HG03095 (cell line): ENCODE results near the gene KIAA0825.

Source experiments
- ATAC-seq: cut with Tn5 transposase; IDR thresholded peaks from one replicate; pipeline ENCODE4 v1.9.1; 2021; ENCODE audit warnings: moderate library complexity; ENCODE audit not compliant: unreplicated experiment

Gene KIAA0825

DNA sequence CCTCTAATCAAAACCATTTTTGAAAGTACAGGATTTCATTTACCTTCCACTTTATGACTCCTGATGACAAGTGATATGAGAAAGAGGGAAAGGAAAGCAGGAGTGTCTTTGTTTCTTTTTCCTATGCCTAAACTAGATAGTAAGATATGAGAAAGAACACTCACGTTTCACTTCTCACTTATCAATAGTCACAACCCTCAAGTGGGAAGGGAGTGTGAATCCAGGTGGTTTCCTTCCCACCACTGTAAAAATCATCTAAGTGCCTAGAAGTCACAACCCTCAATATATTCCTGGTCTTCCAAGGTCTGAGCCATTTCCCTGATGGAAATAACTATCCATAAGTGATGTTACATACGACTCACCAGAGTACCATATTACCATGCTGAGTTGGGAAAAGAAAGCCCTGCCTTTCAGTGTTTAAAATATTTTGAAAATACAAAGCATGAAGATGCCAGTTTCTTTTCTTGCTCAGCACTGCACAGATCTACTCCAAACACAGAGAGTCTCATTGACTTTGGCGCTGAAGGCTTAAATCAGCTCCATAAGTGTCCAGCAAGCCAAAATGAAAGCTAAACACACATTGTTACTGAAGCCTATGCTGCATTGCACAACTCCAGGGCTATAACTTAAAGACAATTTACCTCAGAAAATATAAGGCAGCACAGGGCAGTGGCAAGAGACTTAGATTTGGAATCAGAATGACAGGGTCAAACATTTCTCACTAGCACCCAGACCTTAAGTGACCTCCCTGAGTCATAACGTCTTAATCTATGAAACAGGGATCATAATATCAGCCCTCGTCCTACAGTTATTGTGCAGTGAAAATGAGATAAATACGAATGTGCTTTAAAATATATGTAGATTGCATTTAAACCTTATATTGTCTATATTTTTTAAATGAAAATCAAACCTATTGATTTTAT is 301.2 kb downstream of the KIAA0825 start:
- ATAC-seq, result no peak

DNA sequence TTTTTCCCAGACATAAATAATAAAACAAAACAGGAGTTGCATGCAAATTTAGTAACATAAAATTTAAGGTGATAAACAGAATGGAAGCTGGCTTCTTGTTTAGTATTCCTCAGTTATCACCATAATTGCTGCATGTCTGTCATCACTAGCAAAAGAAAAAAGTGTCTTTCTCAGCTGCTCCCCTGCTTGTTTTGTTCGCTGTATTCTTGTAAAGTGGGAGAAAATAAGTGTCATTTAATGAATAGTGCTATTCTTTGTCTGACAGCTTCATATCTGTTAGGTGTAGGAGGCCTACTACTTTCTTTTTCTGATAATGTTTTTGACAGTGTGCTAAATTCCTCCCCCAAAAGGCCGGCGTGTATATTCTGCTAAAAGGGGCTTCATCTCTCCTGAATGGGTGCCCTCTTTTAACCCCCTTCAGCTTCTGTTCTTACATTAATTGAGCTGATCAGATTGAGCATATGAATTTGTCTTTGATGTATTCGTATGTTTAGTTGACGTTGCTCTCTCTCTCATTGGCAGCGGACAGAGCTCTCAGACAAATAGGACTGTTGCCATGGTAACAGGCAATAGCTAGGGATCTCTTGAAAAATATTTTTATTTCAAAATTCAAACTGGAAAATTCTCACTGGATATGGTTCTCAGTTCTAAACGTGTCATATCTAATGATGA is 303.8 kb downstream of the KIAA0825 start:
- no peak for ATAC-seq

DNA sequence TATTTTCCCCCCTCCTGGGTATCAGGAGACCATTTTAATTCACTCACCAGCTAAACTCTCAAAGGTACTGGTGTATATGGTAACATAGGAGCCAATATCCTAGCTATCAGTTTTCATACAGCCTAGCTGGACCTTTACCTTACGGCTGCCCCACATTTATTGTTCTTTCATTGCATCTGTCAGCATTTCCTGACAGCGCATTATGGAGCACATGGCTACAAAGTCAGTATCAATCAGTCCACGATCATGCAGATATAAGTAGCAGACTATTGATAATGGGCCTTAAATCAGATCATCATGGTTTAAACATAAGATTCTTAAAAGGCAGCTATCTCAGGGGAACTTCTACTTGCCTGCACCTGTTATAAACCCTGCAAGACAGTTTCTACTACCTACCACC is 304.7 kb downstream of the KIAA0825 start:
- no peak for ATAC-seq

DNA sequence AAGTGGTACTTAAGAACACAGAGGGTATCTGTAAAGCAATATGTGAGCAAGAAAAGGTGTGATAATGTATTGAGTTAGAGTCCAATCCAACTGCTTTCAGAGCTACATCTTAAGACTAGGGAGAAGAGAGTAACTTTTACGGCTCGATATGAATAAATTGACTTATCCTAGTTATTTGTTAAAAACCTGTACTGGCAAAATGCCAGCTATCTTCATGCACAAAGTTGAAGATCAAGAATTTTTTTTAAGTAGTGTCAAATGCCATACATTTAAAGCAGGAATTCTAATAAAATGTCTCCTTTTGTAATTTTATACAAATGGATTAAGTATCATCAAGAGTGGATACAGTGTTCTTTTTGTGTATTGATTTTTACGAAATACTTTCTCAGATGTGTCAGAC is 305.2 kb downstream of the KIAA0825 start:
- no peak for ATAC-seq

DNA sequence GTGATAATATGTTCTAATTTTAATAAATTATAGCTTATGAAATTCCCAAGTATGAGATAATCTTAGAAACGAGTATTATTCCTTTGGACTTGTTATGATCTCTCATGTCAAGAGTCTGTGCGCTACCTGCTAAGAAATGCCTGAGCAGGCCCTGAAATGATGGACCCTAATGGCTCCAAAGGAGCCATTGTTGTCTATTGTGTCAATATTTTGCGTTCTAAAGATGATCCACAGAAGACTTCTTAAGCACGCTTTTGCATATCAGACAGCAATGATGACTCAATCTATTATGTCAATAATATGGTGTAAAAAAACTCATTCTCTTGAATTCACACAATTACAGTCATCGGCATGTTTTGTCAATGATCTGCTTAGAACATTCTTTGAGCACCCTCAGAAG is 306.1 kb downstream of the KIAA0825 start:
- ATAC-seq, result no peak

DNA sequence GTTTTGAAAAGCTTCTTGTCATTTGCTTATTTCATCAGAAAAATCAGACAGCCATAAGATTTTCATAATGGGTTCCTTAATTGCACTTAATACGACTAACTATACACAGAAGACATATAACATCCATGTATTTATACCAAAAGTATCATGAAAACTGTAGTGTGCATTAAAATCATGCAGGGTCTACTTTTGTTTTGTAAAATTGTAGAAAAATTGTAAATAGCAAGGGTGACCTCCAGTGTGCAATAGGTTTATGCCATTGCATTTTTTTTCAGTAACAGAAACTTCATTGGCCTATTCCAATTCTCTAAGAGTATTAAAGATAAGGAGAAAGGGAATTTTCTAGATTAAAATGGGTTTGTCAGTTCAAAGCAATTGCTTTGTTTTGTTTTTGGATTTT is 307.6 kb downstream of the KIAA0825 start:
- ATAC-seq, result no peak

DNA sequence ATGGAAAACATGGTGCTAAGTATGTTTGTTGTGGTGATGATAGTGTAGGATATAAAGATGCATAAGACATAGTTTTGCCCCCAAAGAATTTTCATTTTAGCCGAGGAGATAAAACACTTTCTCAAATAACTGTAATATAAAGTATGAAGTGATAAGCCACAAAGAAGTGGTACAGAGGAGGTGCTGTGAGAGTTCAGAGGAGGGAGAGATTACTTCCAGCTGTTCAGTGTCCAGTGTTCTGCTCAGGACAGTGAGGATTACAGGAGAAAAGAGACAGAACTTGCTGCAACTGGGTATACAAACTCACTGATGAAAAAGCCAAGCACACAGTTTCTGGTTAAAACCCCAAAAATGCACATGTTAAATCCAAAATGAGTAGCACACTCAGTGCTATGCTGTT is 309.3 kb downstream of the KIAA0825 start:
- no peak for ATAC-seq

DNA sequence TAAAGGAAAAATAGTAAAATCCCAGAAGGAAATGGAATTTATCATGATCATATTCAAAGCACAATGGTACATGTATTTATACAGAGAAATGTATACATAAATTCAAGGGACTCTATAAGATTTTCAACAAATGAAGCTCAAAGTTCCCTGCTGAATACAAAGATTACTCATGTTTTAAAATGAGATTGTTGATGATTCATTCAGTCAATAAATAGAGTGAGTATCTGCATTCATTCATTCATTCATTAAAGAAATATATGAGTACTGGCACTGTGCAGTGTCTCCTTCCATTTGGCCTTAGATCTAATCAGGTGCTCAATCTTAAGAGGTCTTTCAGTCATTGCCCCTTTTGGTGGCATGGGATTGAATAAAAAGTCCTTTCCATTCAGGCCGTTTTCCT is 310.0 kb downstream of the KIAA0825 start:
- no peak for ATAC-seq

DNA sequence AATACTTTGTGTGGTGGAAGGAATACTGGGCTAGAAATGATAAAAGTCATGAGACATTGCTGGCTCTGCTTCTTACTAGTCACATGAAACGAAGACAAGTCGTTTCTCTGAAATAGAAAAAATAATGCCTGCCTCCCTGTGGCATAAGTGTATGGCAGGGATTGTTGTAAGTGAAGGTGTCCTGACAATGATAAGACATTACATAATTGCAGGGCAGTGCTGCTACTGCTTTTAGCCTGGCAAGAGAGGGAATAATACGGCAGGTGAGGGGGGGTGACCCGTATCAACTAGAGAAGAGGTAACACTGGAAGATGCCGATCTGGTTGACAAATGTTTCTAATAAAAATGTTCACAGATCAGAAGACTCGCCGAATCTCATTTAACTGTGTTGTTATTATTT is 314.3 kb downstream of the KIAA0825 start:
- ATAC-seq, result no peak

DNA sequence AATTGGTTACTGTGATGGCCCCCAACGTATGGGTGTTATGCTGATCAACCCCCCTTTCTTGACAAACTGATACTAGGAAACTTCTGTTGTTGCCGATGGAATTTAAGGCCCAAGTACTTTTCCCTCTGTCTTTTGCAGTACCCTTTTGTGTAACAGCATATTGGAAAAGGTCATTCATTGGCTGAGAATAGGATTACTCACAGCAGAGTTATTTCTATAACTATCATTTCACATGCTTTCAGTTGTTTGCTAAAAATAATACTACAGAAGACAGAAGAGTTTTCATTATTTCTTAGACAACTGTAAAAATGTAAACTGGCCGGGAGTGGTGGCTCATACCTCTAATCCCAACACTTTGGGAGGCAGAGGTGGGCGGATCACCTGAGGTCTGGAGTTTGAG is 329.5 kb downstream of the KIAA0825 start:
- ATAC-seq, result no peak

DNA sequence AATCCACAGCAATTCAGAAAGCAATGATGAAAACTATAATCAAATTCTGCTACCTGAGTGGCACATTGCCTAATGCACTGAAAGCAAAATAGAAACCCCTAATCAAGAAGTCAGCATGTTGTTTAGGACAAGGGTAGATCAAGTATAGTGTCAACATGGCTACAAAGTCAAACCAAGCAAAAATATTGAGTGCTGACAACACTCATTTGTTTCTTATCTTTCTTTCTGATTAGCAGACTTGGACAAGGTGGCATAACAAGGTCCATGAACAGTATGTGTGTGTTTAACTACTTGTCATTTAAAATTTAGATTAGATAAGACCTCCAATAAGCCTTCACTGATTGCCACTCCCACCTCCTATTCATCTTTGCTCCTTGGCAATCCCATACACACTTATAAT is 332.4 kb downstream of the KIAA0825 start:
- no peak for ATAC-seq

DNA sequence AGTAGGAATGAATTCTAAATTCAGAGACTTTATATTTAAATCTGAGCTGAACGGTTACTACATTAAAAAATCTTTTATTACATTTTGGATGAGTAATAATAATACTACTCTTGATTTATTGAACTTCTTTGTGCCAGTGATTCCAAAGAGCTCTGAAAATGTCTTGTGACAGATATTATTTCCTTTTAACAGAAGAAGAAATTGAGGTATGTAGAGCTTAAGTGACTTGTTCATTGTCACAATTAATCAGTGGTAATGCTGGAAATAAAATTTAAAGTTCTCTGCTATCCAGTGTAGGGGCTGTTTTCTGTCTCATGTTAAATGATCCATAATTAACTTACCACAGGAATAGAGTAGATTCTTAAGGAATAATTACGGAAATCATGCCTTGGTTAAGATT is 335.3 kb downstream of the KIAA0825 start:
- ATAC-seq, result no peak

DNA sequence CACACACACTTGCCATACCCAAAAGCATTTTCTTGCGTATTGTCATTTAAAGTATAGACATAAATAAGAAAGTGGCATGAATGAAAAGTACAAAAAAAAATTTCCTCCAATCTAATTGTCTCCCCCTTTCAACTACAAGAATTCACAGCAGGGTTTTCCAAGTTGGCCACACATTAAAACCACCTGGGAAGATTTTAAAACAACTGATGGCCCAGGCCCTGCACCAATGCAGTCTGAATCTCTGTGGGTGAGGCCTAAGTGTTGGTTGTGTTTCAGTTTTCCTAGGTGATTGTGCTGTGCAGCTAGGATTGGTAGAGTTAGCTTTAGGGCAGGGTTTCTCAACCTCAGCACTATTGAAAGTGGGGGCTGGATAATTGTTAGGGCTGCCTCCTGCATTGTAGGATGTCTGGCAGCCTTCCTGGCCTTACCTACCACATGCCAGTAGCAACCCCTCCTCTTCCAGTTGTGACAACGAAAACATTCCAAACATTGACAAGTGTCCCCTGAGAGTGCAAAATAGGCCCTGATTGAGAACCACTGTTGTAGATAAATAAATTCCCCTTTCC is 337.1 kb downstream of the KIAA0825 start:
- ATAC-seq, result no peak

DNA sequence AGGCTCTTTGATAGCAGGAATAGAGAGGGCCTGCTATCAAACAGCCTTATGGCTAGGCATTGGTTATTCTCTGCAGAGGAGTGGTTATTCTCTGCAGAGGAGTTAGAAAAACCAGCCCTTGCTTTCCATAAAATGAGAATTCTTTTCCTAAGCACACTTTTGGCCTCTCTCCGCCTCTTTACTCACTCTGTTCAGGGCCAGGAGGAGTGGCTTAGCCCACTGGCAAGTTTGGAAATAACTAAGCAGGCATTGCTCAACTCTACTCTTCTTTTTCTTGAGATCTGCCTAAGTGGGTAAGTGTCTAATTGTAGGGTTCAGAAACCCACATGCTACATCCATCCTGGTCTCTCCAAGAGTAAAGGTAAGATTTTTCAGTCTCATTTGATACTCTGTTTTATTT is 341.7 kb downstream of the KIAA0825 start:
- ATAC-seq, result no peak

DNA sequence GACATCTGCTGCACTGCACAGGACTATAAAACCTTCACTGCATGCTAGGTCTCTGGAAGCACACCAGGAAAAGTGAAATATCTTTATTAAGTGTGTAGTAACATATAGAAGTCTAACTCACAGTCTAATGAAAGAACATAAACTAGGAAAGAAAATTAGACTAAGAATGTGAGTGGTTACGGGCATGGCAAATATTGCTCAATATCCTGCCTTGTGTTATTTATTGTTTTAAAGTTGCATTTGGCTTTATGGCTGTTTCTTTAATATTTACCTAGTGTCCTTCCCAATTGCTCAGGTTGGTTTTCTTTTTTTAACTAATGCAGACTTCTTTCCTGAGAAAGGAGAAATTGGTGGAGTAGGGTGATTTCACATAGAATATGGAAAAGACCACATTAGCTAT is 342.4 kb downstream of the KIAA0825 start:
- no peak for ATAC-seq

DNA sequence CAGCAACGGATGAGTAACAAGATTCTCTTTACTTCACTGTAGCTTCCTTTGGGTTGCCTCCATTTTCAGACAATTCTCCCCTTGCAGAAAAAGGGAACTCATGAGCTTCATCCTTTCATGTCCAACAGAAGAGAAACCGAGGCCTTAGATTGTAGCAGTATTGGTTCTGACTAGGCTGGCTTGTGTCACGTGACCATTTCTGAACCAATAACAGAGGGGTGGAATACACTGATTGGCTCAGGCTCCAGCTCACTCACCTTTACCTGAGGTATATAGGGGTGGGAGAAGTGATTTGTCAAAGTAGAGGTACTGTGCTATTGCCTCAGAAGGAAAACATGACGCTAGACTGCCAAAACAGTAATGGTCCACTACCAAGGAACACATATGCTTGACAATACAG is 343.7 kb downstream of the KIAA0825 start:
- no peak for ATAC-seq

DNA sequence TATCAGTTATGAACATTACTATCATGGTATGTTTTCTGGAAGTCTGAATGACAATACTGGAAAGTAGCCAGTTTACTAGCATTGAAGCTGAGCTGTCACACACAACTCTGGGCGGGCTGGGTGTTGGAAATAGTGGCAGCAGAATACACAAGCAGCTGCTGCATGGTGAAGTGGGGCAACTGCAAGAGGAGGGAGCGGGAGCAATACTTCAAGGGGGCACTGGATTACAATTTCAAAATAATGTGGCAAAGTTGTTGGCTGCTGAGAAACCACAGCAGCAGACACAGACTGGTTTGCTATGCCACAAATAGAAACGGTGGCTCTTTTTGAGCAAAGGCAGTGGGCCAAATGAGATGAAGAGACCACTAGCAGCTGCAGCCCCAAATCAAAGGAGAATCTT is 350.2 kb downstream of the KIAA0825 start:
- no peak for ATAC-seq

DNA sequence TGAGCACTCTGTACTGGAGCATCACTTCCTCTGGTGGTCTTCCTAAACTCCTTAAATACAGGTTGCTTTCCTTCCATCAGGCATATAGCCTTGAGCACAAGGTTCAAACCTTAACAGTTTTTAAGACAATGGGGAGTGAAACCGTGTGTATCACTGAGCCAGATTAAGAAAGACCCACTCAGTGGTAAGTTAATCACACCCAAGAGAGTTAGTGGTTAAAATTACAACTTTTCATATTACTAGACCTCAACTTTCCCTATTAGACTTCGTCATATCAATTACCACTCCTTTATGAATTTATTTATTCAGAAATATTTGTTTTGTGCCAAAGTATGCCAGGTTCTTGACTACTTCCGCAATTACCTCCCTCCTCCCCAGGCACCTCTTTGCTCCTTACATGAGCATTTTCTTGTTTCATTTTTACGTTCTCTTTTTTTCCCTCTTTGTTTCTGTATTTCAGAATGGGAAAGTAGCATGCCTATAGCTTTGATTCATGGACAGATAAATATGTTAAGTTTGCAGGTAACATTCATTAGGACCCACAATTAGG is 351.0 kb downstream of the KIAA0825 start:
- ATAC-seq, result no peak

DNA sequence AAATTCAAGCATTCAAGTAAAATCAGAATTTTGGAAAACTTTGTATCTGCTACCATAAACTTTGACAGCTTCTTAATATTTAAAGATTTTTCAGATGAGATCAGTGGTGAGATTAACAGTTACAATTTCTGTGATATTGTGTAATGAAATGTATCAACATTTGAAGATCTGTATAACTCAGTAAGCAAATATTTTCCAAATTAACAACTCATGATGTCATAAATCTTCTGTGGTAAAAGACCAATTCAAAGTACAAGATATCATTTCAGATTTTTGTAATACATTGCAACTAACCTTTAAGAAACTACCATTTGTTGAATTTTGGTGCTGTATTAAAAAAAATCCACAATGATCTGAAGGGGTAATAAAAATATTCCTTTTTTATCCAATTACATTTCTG is 352.2 kb downstream of the KIAA0825 start:
- ATAC-seq, result no peak

DNA sequence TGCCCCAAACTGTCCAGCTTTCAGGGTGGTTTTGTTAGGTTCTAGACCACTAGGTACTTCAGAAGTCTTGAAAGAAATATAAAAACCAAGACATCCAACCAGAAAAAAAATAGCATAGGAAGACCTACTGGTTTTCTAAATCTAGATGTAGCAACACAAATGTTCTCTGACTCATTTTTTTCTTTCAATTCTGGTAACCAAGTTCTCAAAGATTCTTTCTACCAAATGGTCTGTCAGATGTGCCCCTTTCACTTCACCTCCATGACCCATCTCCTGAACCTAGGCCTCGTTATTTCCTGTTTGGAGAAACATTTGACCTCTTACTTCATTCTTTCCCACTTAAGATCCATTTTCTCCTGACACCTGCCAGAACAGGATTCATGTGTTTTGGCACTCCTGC is 355.3 kb downstream of the KIAA0825 start:
- no peak for ATAC-seq

DNA sequence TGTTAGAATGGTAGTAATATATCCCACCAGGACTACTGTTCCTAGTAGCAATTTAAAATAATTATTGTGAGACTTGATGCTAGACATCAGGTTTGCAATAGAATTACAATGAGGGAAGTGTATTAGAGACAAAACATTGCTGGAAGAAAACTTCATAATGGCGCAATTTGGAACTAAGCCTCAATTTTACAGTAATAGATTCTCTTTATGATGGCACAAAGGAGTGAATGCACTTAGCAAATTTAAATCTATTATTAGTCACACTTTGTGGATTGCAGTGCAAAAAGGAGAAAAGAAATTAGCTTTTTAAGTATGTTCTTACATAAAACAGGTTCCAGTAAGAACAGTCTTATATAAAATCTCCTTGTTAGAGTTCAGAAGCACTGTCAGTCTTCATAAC is 358.3 kb downstream of the KIAA0825 start:
- ATAC-seq, result no peak

DNA sequence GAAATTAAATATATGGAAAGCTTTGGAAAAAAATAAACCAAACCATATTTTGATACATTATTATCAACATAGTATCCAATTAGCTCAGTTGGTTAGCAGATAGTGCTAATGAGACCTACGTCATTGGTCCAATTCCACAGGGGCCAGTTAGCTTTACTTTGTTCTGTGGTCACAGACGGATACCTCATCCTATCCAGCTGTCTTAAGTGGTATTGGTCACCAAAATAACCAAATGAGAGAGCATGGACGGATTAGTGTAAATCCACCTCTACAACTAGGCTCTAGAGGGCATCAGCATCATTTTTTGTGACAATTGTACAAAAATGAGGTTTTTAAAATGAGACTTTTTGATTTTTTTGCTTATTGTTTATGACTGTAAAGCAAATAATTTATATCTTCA is 364.2 kb downstream of the KIAA0825 start:
- no peak for ATAC-seq
